RWPE1 (cell line): ENCODE data around the gene SLC25A51.

Experiments used
- CTCF ChIA-PET: fragments of 350-600 bp; sonication (Branson Sonifier 250); formaldehyde crosslinking; extraction: SDS; loops from one replicate; lab custom pipeline; 2021; lab: Yijun Ruan, JAX
- POLR2A ChIA-PET: fragments of 400-600 bp; formaldehyde crosslinking; extraction: SDS; loops from one replicate; lab custom pipeline; 2020; ENCODE audit warnings: antibody characterized with exemption; ENCODE audit not compliant: low non-redundant PET; lab: Yijun Ruan, JAX
- DNase-seq: peaks from one replicate; pipeline ENCODE4 v3.0.0; 2012; ENCODE audit warnings: low spot score
- H3K27ac ChIP-seq: fragments of 450-650 bp; 2 replicates; pipeline ENCODE4 v1.5.1; 2017
- TF ChIP-seq, protein P1 (sequence below): fragments of 450-650 bp; conservative IDR thresholded peaks from 2 replicates; pipeline ENCODE4 v1.5.1; 2017; ENCODE audit warnings: low read depth, mild to moderate bottlenecking

Gene SLC25A51

DNA sequence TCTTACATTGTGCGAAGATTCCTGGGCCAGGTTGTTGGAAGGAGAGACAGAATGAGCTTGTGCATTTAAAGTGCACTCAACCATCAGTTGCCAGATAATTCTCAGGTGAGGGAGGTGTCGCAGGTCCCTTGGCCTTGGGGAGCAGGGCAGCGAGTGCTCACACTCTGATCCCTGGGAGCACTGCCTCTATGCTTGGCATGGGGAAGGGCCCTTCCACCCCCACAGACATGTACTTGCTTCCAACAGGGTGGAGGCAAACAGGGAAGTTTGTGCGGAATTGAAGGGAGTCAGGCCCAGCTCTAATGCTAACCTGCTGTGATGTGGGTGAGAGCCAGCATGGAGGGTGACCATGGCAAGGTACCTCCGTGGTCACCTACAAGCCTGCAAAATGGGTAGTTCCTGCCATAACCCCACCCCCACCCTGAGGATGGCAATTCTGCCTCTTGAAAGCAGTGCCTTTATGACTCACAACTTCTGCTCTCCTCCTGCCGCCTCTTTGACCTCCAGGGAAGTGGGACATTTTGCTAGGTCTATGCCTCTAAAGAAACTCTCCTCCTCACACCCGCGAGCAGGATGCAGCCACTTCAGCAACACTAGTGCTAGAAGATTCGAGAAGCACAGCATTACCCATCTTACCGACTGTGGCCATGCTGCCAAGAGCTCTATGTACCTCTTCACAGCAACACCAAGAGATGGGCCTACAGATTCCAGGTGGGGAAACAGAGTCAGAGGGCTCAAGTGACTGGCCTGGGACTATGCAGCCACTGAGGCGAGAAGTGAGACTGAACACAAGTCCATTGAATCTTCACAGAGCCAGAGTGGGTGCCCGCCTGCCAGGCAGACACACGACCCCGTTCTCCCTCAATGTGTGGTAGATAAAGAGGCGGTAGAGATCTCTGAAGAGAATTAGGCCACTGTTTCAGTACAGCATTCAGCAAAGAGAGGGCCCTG is 22.1 kb upstream of the SLC25A51 start:
- peak overlapping the region; percentile 19 for H3K27ac ChIP-seq
- DNase-seq = no peak
- TF ChIP-seq, protein P1, sequence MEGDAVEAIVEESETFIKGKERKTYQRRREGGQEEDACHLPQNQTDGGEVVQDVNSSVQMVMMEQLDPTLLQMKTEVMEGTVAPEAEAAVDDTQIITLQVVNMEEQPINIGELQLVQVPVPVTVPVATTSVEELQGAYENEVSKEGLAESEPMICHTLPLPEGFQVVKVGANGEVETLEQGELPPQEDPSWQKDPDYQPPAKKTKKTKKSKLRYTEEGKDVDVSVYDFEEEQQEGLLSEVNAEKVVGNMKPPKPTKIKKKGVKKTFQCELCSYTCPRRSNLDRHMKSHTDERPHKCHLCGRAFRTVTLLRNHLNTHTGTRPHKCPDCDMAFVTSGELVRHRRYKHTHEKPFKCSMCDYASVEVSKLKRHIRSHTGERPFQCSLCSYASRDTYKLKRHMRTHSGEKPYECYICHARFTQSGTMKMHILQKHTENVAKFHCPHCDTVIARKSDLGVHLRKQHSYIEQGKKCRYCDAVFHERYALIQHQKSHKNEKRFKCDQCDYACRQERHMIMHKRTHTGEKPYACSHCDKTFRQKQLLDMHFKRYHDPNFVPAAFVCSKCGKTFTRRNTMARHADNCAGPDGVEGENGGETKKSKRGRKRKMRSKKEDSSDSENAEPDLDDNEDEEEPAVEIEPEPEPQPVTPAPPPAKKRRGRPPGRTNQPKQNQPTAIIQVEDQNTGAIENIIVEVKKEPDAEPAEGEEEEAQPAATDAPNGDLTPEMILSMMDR = no peak
- ChIA-PET POLR2A (no interaction called here), CTCF (no interaction called here)

DNA sequence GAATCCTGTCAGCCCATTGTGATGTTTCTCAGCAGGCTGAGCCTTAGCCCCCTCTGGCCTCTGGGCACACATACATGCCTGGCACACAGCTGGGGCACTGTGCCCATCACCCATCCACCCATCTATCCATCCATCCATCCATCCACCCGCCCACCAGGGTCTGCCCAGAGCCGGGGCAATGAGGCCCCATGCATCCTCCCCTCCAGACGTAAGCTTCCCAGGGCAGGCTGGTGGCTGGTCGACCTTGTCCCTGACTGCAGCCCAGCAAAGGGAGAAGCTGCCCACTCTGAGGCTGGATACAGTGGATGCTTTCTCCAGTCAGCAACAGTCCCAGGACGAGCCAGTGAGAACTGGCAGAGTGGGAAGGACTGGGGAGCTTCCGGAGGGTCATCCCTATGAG is 21.1 kb upstream of the SLC25A51 start:
- ChIA-PET CTCF (interaction anchor here (0.7 to 2.2 kb wide), 2 partner anchors 11 to 507 kb away, joined by 5 to 14 read pairs; no protein-coding TSS in a partner anchor), POLR2A (no interaction called here)
- H3K27ac ChIP-seq = peak overlapping the region; percentile 14; the same call in 1 of the 2 replicates
- no peak for DNase-seq
- TF ChIP-seq, protein P1 = no peak

DNA sequence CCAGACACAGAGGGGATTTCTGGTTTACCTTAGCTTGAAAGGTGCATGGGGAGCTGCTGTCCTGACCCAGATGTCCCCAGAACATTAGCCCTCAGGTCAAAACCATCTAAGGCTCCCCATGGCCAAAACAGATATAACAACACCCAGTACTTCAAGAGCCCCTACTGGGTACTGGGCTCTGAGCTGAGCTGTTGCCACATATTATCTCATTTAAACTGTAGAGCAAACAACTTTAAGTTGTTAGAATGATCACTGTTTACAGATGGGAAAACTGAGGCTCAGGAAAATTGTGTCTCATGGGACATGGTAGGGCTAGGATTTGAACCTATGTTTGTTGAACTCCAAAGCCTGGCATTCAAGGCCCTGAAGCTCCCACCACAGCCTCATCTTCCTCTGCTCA is 20.6 kb upstream of the SLC25A51 start:
- TF ChIP-seq, protein P1 = no peak
- ChIA-PET CTCF (interaction anchor here (2.2 kb wide), 1 partner anchor 11 kb away, joined by 14 read pairs; no protein-coding TSS in a partner anchor), POLR2A (no interaction called here)
- DNase-seq = no peak
- H3K27ac ChIP-seq = peak overlapping the region; percentile 14; the same call in 1 of the 2 replicates

DNA sequence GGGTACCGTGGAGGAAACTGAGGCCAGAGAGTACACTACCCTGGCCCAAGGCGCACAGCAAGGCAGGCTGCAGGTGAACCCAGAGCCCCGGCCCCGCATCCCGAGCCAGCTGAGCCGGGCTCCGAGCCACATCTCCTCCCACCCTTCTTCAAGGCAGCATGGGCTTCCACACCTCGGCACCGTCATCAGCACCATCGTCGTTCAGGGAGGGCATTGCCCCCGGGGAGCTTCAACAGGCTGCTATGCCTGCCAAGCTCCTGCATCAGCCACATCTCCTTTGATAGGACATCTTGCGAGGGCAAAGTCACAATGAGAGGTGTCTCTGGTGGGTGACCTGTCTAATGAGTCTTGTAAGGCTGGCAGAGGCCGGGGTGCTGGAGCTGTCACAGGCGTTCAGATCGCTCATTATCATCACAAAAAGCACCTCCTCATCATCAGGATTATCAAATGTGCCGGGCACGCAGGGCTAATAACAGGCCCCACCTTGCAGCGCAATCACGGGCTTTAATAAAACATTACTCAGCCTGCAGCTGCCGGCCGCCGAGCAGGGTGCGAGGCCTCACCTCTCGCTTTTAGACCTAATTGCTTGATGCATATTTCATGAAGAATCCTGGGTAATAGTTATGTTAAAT is 20.0 kb upstream of the SLC25A51 start:
- H3K27ac ChIP-seq = peak overlapping the region; percentile 95
- TF ChIP-seq, protein P1 = no peak
- DNase-seq = no peak
- CTCF ChIA-PET = interaction anchor here (2.2 kb wide), 1 partner anchor 10 kb away, joined by 14 read pairs; no protein-coding TSS in a partner anchor
- POLR2A ChIA-PET = interaction anchor here (0.6 kb wide), 1 partner anchor 19 kb away, joined by 4 read pairs; no protein-coding TSS in a partner anchor

DNA sequence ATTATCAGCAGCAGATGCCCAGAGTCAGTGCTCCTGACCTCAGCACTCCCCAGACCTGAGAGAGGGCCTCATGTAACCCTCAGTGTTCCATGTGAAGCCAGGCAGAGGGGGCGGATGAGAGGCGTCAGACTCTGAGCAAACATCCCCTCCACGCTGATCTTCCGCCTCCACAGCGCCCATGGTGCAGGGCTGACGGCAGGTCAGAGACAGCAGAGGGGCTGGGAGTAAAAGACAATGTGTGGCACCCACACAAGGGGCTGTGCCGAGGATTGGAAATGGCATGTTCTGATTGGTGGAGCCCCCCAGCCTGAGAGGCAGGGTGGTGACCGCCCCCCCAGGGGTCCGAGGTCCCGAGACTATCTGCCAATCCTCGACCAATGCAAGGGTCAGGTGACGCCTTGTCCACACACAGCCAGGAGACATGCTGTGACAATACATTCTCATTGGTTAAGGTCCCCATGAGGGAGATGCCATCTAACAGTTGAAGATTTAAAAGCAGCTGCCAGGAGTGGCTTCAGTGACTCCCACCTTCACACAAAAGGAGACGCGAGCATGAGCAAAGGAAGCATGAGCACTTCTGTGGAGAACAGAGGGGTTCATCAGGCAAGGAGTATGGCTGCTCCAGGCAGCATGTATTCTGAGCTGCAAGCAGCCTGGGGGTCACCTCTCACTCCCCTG is 19.3 kb upstream of the SLC25A51 start:
- TF ChIP-seq, protein P1 = no peak
- H3K27ac ChIP-seq = peak overlapping the region; percentile 95
- ChIA-PET POLR2A (interaction anchor here (0.6 kb wide), 1 partner anchor 19 kb away, joined by 4 read pairs; no protein-coding TSS in a partner anchor), CTCF (interaction anchor here (2.2 kb wide), 1 partner anchor 9 kb away, joined by 14 read pairs; no protein-coding TSS in a partner anchor)
- no peak for DNase-seq
